CD14-positive monocyte (primary cell): Measurements from ENCODE around the gene PNLIPRP2. TPM values are rescaled to one million over a fixed set of nuclear protein-coding genes. Genes with fewer than 3 reads are reported as not detected.

ENCODE experiments used
- DNase-seq, 3 donors: peaks; one replicate each; pipeline ENCODE4 v3.0.0-alpha.2; 2011 to 2022
- H2AFZ ChIP-seq: 2 replicates; pipeline ENCODE4 v1.6.0; 2012; ENCODE audit warnings: mild to moderate bottlenecking, low read depth, low read length, inconsistent platforms; ENCODE audit not compliant: insufficient read depth, poor library complexity, severe bottlenecking
- H3K27ac ChIP-seq, 2 donors: 1 replicate in 1 of 2; 2 replicates in 1 of 2; pipeline ENCODE4 v1.5.1; 2012 to 2013; ENCODE audit warnings: low read length in 2 of 2, control low read depth in 1 of 2, inconsistent platforms in 1 of 2, low read depth in 1 of 2, mild to moderate bottlenecking in 1 of 2
- H3K27me3 ChIP-seq, 2 donors: one replicate each; pipeline versions ENCODE4 v1.6.0 to v1.6.1; 2011 to 2013; ENCODE audit warnings: low read length in 2 of 2; ENCODE audit not compliant: control insufficient read depth in 2 of 2, insufficient read depth in 2 of 2
- H3K36me3 ChIP-seq, 2 donors: replicated peaks in 1 of 2; 1 replicate in 1 of 2; 2 replicates in 1 of 2; pipeline versions ENCODE4 v1.5.1 to v1.6.1; 2012 to 2013; ENCODE audit warnings: low read length in 2 of 2, control low read depth in 1 of 2, inconsistent platforms in 1 of 2, mild to moderate bottlenecking in 1 of 2; ENCODE audit not compliant: insufficient read depth in 2 of 2, control insufficient read depth in 1 of 2
- H3K4me1 ChIP-seq, 2 donors: 1 replicate in 1 of 2; 2 replicates in 1 of 2; pipeline versions ENCODE4 v1.5.1 to v1.6.1; 2012 to 2013; ENCODE audit warnings: low read length in 2 of 2, control low read depth in 1 of 2, inconsistent platforms in 1 of 2, mild to moderate bottlenecking in 1 of 2, moderate library complexity in 1 of 2; ENCODE audit not compliant: insufficient read depth in 2 of 2, control insufficient read depth in 1 of 2
- H3K4me2 ChIP-seq: replicated peaks from 2 replicates; pipeline ENCODE3; 2012; ENCODE audit warnings: low read length, moderate library complexity, mild to moderate bottlenecking; ENCODE audit not compliant: poor library complexity, severe bottlenecking; ENCODE audit errors: extremely low read depth
- H3K4me3 ChIP-seq, 3 experiments: fragments of 200-600 bp in 1 of 3; sonication (generic) in 1 of 3; replicated peaks in 1 of 3; 1 replicate in 2 of 3; 2 replicates in 1 of 3; pipeline ENCODE4 v1.5.1; 2011 to 2013; ENCODE audit warnings: low read length in 3 of 3, mild to moderate bottlenecking in 3 of 3, control low read depth in 2 of 3, low read depth in 2 of 3, inconsistent platforms in 1 of 3, moderate library complexity in 1 of 3
- H3K79me2 ChIP-seq: 2 replicates; pipeline ENCODE4 v1.6.0; 2012; ENCODE audit warnings: mild to moderate bottlenecking, control low read depth, inconsistent platforms, low read length, moderate library complexity; ENCODE audit not compliant: insufficient read depth
- H3K9ac ChIP-seq: 2 replicates; pipeline ENCODE4 v1.6.0; 2017; ENCODE audit warnings: low read length, mild to moderate bottlenecking; ENCODE audit not compliant: insufficient read depth, poor library complexity, severe bottlenecking
- H3K9me3 ChIP-seq, 2 donors: replicated peaks in 1 of 2; 1 replicate in 1 of 2; 2 replicates in 1 of 2; pipeline versions ENCODE4 v1.5.1 to v1.6.1; 2012 to 2013; ENCODE audit warnings: low read length in 2 of 2, control low read depth in 1 of 2; ENCODE audit not compliant: control insufficient read depth in 1 of 2, insufficient read depth in 1 of 2
- H4K20me1 ChIP-seq: 2 replicates; pipeline ENCODE4 v1.6.0; 2012; ENCODE audit warnings: mild to moderate bottlenecking, low read length, control low read depth, moderate library complexity; ENCODE audit not compliant: insufficient read depth
- H3K27ac Mint-ChIP-seq, 7 donors: one replicate each; pipeline ENCODE4 v1.8.0; 2020; ENCODE audit warnings: mild to moderate bottlenecking in 7 of 7, mixed read lengths in 7 of 7, moderate library complexity in 6 of 7, inconsistent platforms in 2 of 7
- H3K27me3 Mint-ChIP-seq, 3 donors: one replicate each; pipeline ENCODE4 v1.8.0; 2021 to 2022; ENCODE audit warnings: low read depth in 3 of 3, mild to moderate bottlenecking in 3 of 3, mixed read lengths in 3 of 3, moderate library complexity in 3 of 3, inconsistent platforms in 1 of 3
- H3K36me3 Mint-ChIP-seq, 2 donors: one replicate each; pipeline ENCODE4 v1.8.0; 2020; ENCODE audit warnings: mixed read lengths in 2 of 2, inconsistent platforms in 1 of 2, mild to moderate bottlenecking in 1 of 2
- H3K4me1 Mint-ChIP-seq: one replicate; pipeline ENCODE4 v1.8.0; 2020; ENCODE audit warnings: mild to moderate bottlenecking, mixed read lengths
- H3K4me3 Mint-ChIP-seq, 2 donors: one replicate each; pipeline ENCODE4 v1.8.0; 2020; ENCODE audit warnings: mild to moderate bottlenecking in 2 of 2, mixed read lengths in 2 of 2, moderate library complexity in 1 of 2
- H3K9me3 Mint-ChIP-seq, 7 donors: one replicate each; pipeline ENCODE4 v1.8.0; 2020 to 2022; ENCODE audit warnings: mixed read lengths in 7 of 7, mild to moderate bottlenecking in 6 of 7, moderate library complexity in 6 of 7, inconsistent platforms in 2 of 7
- WGBS: methylation state at CpG from one replicate; pipeline ENCODE4 v1.1.5; 2013; ENCODE audit warnings: missing lambda C conversion rate; ENCODE audit not compliant: insufficient coverage; 5-methylcytosine and 5-hydroxymethylcytosine counted together
- intact Hi-C, 2 donors: fragments of 100-400 bp; cut with micrococcal nuclease; formaldehyde crosslinking; loops; one replicate each; pipeline versions ENCODE4 v1.15.0 to v1.15.1; 2023
- polyA plus RNA-seq, 3 donors: library from polyadenylated mRNA; depleted of rRNA in 1 of 3; unstranded in 2 of 3; stranded (reverse) in 1 of 3; fragments of 300-500 nt in 2 of 3; fragments of >200 nt in 1 of 3; fragmentation: Illumina TruSeq in 2 of 3; gene quantifications; 1 replicate in 2 of 3; 2 replicates in 1 of 3; pipeline ENCODE4 v1.2.3, GENCODE V29; 2012 to 2021
- TF ChIP-seq, protein P1 (sequence below): fragments of 200-600 bp; IDR thresholded peaks from one replicate; pipeline ENCODE4 v1.8.0; 2022; ENCODE audit warnings: antibody characterized with exemption, mild to moderate bottlenecking

Gene PNLIPRP2
- polyA plus RNA-seq, 3 donors, result not detected

DNA sequence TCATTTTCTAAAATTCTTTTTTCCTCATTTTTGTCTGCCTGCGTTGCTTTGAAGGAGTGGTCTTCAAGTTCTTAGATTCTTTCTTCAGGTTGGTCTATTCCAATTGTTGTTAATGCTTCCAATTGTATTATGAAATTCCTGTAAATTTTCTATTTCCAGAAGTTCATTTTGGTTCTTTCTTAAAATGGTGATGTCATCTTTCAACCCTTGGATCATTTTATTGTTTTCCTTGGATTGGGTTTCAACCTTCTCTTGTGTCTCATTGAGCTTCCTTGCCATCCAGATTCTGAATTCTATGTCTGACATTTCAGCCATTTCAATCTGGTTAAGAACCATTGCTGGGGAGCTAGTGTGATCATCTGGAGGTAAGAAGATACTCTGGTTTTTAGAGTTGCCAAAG lies 33.1 kb downstream of the PNLIPRP2 start:
- H3K4me3 Mint-ChIP-seq, result no peak overlapping the region
- no peaks in the 10 kb centered on the region for H4K20me1 ChIP-seq
- no peak overlapping the region for H3K4me3 ChIP-seq
- no peak overlapping the region for H3K9ac ChIP-seq
- H2AFZ ChIP-seq, result no peak overlapping the region
- no peaks in the 10 kb centered on the region for H3K9me3 ChIP-seq
- TF ChIP-seq, protein P1, sequence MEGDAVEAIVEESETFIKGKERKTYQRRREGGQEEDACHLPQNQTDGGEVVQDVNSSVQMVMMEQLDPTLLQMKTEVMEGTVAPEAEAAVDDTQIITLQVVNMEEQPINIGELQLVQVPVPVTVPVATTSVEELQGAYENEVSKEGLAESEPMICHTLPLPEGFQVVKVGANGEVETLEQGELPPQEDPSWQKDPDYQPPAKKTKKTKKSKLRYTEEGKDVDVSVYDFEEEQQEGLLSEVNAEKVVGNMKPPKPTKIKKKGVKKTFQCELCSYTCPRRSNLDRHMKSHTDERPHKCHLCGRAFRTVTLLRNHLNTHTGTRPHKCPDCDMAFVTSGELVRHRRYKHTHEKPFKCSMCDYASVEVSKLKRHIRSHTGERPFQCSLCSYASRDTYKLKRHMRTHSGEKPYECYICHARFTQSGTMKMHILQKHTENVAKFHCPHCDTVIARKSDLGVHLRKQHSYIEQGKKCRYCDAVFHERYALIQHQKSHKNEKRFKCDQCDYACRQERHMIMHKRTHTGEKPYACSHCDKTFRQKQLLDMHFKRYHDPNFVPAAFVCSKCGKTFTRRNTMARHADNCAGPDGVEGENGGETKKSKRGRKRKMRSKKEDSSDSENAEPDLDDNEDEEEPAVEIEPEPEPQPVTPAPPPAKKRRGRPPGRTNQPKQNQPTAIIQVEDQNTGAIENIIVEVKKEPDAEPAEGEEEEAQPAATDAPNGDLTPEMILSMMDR, result no peak
- no peaks in the 10 kb centered on the region for H3K4me1 Mint-ChIP-seq
- no peaks in the 10 kb centered on the region for H3K36me3 Mint-ChIP-seq
- no peaks in the 10 kb centered on the region for H3K79me2 ChIP-seq
- H3K27me3 ChIP-seq, result no peaks in the 10 kb centered on the region
- H3K27me3 Mint-ChIP-seq, result peaks cover 2 to 11% (median 2%) of the 10 kb centered on the region in 3 donors
- no peaks in the 10 kb centered on the region for H3K4me1 ChIP-seq
- H3K4me2 ChIP-seq, result no peak overlapping the region
- peaks cover 0 to 7% (median 0%) of the 10 kb centered on the region in 7 donors for H3K9me3 Mint-ChIP-seq
- no peak overlapping the region for H3K27ac ChIP-seq
- intact Hi-C loops, result no loop called here
- no peak for DNase-seq
- WGBS, result no CpG with 5 or more reads among the region's 1 CpG
- H3K27ac Mint-ChIP-seq, result no peak overlapping the region
- no peaks in the 10 kb centered on the region for H3K36me3 ChIP-seq

DNA sequence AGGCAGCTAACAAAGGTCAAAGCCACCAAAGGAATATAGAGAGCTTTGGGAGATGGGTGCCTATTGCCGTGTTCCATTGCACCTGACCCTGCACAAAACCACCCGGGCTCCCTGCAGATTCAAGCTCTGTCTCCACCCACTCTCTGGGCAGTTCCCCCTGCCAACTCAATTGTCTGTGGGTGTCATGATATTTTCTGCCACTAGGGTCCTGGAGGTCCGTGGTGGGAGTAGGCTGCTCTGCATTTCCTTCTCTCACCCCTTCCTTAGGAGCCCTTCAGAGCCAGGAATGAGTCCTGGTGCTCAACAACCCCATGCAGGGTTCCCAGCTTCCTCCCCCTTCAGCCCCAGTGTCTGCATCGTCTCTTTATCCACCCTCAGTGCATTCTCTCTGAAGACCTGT lies 34.1 kb downstream of the PNLIPRP2 start:
- Histone ChIP-seq H3K9me3 (no peaks in the 10 kb centered on the region), H3K4me2 (no peak overlapping the region), H3K36me3 (no peaks in the 10 kb centered on the region), H3K4me1 (no peaks in the 10 kb centered on the region), H4K20me1 (no peaks in the 10 kb centered on the region), H3K9ac (no peak overlapping the region), H3K4me3 (no peak overlapping the region), H2AFZ (no peak overlapping the region), H3K79me2 (no peaks in the 10 kb centered on the region), H3K27ac (no peak overlapping the region), H3K27me3 (no peaks in the 10 kb centered on the region)
- no peak overlapping the region for H3K4me3 Mint-ChIP-seq
- intact Hi-C loops, result no loop called here
- no peak overlapping the region for H3K27ac Mint-ChIP-seq
- no peak for DNase-seq
- peaks cover 0 to 5% (median 0%) of the 10 kb centered on the region in 7 donors for H3K9me3 Mint-ChIP-seq
- H3K27me3 Mint-ChIP-seq, result peaks cover 2 to 11% (median 5%) of the 10 kb centered on the region in 3 donors
- no peaks in the 10 kb centered on the region for H3K4me1 Mint-ChIP-seq
- H3K36me3 Mint-ChIP-seq, result no peaks in the 10 kb centered on the region
- WGBS, result 80% methylated on average over 1 of the region's 4 CpGs
- TF ChIP-seq, protein P1, result peak; percentile 24
